ENCODE data around the gene POC5.
"Not testable (repeated sequence)": the region's sequence is repeated elsewhere in the genome, so short reads cannot be mapped to it uniquely, and the experiment has no call there.

POC5 gene

GRCh38 chr5:75695472-75696351, 21.5 kb downstream of the POC5 start:
- not testable (repeated sequence) for DNase-seq

GRCh38 chr5:75694781-75695180, 22.5 kb downstream of the POC5 start:
- no peak for DNase-seq

- DNase-seq, result no peak
Observed at GRCh38 chr5:75690669-75691068, 26.6 kb downstream of the POC5 start.

GRCh38 chr5:75686480-75686879, 30.8 kb downstream of the POC5 start:
- DNase-seq, result no peak

- DNase-seq, result no peak
Observed at GRCh38 chr5:75685141-75685540, 32.1 kb downstream of the POC5 start.

GRCh38 chr5:75681125-75681830, 36.0 kb downstream of the POC5 start:
- no peak for DNase-seq

- DNase-seq, result no peak
Observed at GRCh38 chr5:75678155-75678554, 39.1 kb downstream of the POC5 start.

- DNase-seq, result no peak
Observed at GRCh38 chr5:75677607-75678006, 39.6 kb downstream of the POC5 start.

GRCh38 chr5:75675783-75676182, 41.5 kb downstream of the POC5 start:
- DNase-seq, result no peak

GRCh38 chr5:75672616-75673015, 44.6 kb downstream of the POC5 start:
- DNase-seq, result no peak

- DNase-seq, result no peak
Observed at GRCh38 chr5:75671506-75671905, 45.7 kb downstream of the POC5 start.

GRCh38 chr5:75670577-75670976, 46.7 kb downstream of the POC5 start:
- no peak for DNase-seq

GRCh38 chr5:75668977-75669689, 48.1 kb downstream of the POC5 start:
- peak; percentile 77 to 80 for DNase-seq

GRCh38 chr5:75668445-75668844, 48.8 kb downstream of the POC5 start:
- DNase-seq, result no peak

GRCh38 chr5:75667586-75667985, 49.7 kb downstream of the POC5 start:
- no peak for DNase-seq

- DNase-seq, result no peak
Observed at GRCh38 chr5:75666801-75667200, 50.4 kb downstream of the POC5 start.

GRCh38 chr5:75664979-75665378, 52.3 kb downstream of the POC5 start:
- DNase-seq, result no peak

GRCh38 chr5:75663579-75664284, 53.5 kb downstream of the POC5 start:
- DNase-seq, result no peak

- no peak for DNase-seq
Observed at GRCh38 chr5:75662061-75662460, 55.2 kb downstream of the POC5 start.

GRCh38 chr5:75660678-75661465, 56.4 kb downstream of the POC5 start:
- no peak for DNase-seq

GRCh38 chr5:75659791-75660450, 57.3 kb downstream of the POC5 start:
- no peak for DNase-seq
